Measurements from ENCODE around the gene KPNA6. TPM values are rescaled to one million over a fixed set of nuclear protein-coding genes. Genes with fewer than 3 reads are reported as not detected.

Gene KPNA6
- total RNA-seq, 1 donor from 2014 or later, result 70.3 TPM

Small RNA genes within 50 kb of the gene (microRNA-seq; reads per million reads assigned to microRNA genes)
- not detected for gene MIR5585

Other genes with a start within 250 kb of the KPNA6 start
- 249 TPM for gene PTP4A2, start 169.7 kb upstream of the KPNA6 start, total RNA-seq
- 59.6 TPM for gene KHDRBS1, start 94.2 kb upstream of the KPNA6 start, total RNA-seq
- gene TMEM39B, start 35.1 kb upstream of the KPNA6 start, total RNA-seq, result 7.1 TPM
- 17.4 TPM for gene TXLNA, start 71.6 kb downstream of the KPNA6 start, total RNA-seq
- gene CCDC28B, start 92.5 kb downstream of the KPNA6 start, total RNA-seq, result 25.8 TPM
- gene IQCC, start 97.6 kb downstream of the KPNA6 start, total RNA-seq, result 0.81 TPM
- gene DCDC2B, start 101.0 kb downstream of the KPNA6 start, total RNA-seq, result not detected
- 8.8 TPM for gene TMEM234, start 114.3 kb downstream of the KPNA6 start, total RNA-seq
- 108 TPM for gene EIF3I, start 114.4 kb downstream of the KPNA6 start, total RNA-seq
- gene FAM167B, start 139.2 kb downstream of the KPNA6 start, total RNA-seq, result 10.5 TPM
- gene LCK, start 143.2 kb downstream of the KPNA6 start, total RNA-seq, result 0.57 TPM
- gene HDAC1, start 184.0 kb downstream of the KPNA6 start, total RNA-seq, result 40.6 TPM
- gene MARCKSL1, start 228.2 kb downstream of the KPNA6 start, total RNA-seq, result 28.5 TPM